HT-29 (cell line): ENCODE measurements around the gene ZFAND5. TPM values are rescaled to one million over a fixed set of nuclear protein-coding genes. Genes with fewer than 3 reads are reported as not detected.

Experiments used
- DNase-seq: peaks from one replicate; pipeline ENCODE4 v3.0.0-alpha.2; 2015; ENCODE audit warnings: low spot score
- total RNA-seq: library from RNA; depleted of rRNA; stranded (reverse); fragments of >200 nt; shearing (Covaris generic); gene quantifications from 2 replicates; pipeline ENCODE4 v1.2.3, GENCODE V29; 2014

Gene ZFAND5
- total RNA-seq, 1 experiment from 2014 or later = 236 TPM

DNA sequence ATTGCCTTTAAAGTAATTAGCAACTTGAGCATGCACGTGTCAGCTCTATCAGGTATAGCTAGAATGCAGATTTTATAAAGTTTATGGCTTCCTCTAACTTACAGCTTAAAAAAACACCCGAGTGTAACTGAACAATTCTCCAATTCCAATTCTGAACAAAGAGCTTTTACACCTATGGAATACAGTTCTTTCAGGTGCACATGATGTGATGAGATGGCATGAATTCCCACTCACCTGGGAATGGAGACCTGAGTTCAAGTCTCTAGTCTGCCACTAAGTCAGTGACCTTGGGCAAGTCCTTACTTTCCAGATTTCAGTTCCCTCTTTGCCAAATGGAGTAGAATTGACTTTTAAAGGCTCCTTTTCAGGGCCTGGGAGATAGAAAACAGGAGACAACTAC, 1.8 kb downstream of the ZFAND5 start:
- peak; percentile 61 for DNase-seq

DNA sequence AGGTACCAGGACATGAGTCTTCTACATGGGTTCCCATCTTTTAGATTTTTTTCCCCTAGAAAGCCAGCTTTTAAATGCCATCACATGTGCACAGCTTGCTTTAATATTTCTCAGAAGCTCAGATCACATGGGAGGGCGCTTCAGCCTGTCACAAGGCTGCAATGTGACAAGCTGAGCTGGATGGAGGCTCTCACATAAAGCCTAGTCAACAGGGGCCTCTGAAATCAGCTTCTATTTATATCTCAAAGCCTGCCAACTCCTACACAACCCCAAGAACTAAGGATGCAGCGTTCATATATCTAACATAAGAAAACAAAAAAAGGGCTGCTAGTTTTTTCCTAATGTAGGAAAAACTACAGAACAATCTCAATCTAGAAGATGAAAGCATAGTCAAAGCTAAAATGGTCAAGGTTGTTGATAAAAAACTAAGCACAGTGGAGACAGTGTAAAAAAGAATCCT, 2.3 kb downstream of the ZFAND5 start:
- DNase-seq = peak; percentile 74

- peak; percentile 58 for DNase-seq
Observed at GRCh38 chr9:72362118-72362531, 2.9 kb downstream of the ZFAND5 start.

- DNase-seq = peak; percentile 20
Observed at GRCh38 chr9:72361217-72361616, 3.8 kb downstream of the ZFAND5 start.

GRCh38 chr9:72360324-72360723, 4.7 kb downstream of the ZFAND5 start:
- DNase-seq = no peak

DNA sequence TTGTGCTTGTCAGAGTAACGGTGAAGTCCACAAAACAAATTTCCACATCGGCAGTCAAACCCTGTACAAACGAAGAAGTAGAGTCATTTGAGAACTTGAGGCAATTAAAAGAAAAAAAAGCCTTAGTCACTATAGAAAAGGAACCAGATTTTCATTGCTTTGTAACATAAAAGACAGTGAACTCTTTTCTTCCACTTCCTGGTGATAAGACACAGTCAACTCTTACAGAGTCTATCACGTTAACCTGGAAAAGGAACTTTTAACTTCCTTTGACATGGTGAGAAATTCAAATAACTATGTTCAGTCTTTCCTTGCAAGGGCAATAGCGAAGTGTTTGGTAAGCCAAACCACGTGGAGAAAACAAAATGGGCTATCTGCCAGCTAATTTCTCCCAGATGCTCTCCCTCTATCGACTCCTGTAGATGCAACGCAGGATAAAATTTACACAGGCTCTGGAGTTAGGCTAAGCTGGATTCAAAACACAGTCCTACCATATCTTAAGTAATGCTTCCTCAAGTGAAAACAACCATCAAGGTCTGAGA, 8.9 kb downstream of the ZFAND5 start:
- peak; percentile 19 for DNase-seq

- no peak for DNase-seq
Observed at GRCh38 chr9:72355153-72355552, 9.9 kb downstream of the ZFAND5 start.

DNA sequence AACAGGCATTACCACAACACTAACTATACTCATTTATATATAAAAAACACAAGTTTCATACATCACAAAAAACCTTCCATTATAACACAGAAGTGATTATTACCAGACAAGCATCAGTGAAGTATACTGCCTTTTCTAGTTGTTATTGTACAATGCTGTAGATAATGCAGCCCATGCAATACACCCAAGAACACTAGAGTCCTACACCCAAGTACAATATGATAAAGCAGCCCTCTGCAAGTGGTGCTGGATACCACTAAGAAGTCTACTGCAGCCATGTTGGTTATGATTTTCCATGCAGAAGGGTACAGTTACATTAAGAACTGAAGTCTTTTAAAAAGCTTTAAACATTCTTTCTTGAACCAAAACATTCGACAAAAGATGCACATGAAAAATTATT, 10.3 kb downstream of the ZFAND5 start:
- no peak for DNase-seq

DNA sequence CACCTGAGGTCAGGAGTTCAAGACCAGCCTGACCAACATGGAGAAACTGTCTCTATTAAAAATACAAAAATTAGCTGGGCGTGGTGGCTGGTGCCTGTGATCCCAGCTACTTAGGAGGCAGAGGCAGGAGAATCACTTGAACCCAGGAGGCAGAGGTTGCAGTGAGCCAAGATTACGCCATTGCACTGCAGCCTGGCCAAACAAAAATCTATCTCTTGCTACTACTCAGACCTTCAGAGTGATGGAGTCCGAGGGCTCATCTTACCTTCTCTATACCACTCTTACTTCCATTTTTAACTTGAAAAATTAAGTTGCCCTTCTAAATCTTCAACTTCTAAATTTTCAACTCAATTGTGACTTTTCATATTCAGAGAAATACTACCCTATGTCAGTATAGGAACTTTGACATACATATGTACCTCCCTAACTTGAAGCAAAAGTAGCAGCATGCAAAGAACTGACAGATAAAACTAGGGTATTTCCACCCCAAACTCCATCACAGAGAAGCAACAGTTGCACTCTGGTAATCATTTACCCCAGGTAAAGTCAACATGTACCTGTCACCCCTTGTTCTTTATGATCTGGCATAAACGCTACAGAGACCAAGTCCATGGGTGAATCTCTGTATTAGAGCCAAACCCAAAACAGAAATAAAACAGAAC, 11.4 kb downstream of the ZFAND5 start:
- peak; percentile 21 for DNase-seq

GRCh38 chr9:72352911-72353388, 12.1 kb downstream of the ZFAND5 start:
- DNase-seq = peak; percentile 36

GRCh38 chr9:72351538-72352453, 13.2 kb downstream of the ZFAND5 start:
- DNase-seq = peak; percentile 16

- no peak for DNase-seq
Observed at GRCh38 chr9:72349911-72350310, 15.1 kb downstream of the ZFAND5 start.

DNA sequence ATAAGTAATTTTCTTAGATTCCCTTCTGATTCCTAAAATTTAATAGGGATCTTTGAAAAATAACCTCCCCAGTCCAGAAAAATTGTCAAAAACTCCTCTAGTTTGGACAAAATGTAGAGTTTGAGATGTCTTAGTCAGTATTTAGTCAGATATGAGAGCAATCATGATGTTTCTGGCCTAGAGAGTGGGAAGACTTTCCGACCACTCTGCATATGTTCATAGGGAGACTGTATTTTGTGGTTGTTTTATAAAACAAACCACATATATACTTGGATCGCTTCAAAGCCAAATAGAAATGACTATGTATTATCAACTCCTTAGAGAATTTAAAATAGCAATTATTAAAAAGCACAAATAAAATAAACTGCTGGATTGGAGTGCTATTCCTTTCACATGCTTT, 15.8 kb downstream of the ZFAND5 start:
- no peak for DNase-seq

GRCh38 chr9:72346333-72346732, 18.7 kb downstream of the ZFAND5 start:
- no peak for DNase-seq

DNA sequence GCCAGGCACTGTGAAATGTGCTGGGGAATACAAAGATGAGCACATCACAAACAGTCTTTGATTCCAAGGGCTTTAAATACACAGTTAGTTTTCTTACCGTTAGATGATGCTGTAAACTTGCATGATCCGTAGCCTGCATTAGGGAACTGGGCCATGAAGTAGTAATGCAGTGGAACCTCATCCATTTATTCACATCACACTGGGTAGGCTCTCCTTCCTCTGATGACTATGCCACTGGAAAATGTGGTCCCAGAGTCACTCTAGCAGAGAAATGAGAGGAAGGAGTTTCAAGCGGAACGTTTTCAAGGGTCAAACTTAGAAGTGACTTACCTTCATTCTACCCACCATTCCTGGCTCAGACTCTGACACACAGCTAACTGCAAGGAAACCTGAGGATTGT, 26.4 kb downstream of the ZFAND5 start:
- DNase-seq = no peak

DNA sequence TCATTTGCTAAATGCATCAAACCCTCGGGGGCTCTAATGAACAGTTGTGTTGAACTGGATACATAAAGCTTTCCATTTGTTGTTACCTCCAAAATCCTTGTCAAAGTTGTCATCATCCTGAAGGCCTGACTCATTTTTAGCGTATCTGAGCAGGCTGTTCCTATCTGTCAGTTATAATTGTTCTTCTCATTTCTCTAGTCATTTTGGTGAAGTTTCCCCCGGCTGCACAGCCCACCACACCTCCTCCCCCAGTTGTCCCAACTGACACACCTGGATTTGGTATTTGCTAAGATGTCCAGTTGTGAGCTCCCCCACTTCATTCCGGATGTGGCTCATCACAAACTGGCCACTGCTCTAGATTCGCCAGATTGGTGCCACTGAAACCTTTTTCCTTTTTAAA, 27.7 kb downstream of the ZFAND5 start:
- no peak for DNase-seq

- no peak for DNase-seq
Observed at GRCh38 chr9:72334658-72335337, 30.2 kb downstream of the ZFAND5 start.

- no peak for DNase-seq
Observed at GRCh38 chr9:72333709-72334108, 31.3 kb downstream of the ZFAND5 start.

DNA sequence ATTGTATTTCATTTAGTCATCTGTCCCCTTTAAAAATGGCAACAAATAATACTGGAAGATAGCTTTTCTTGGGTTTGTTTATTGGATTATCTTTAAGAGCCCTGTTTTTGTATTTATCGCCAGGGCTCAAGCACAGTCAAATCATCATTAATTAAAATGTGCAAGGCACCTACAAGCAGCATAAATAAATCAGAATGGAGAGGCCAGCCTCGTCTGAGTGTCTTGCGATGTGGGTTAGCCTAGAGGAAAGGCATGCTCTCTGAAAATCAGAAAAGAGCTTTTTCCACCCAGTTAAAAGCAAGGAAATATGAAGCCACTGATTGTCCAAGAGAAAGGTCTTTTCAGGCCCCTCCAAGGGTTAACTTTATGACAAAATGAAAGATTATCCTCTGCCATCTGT, 31.8 kb downstream of the ZFAND5 start:
- DNase-seq = no peak

DNA sequence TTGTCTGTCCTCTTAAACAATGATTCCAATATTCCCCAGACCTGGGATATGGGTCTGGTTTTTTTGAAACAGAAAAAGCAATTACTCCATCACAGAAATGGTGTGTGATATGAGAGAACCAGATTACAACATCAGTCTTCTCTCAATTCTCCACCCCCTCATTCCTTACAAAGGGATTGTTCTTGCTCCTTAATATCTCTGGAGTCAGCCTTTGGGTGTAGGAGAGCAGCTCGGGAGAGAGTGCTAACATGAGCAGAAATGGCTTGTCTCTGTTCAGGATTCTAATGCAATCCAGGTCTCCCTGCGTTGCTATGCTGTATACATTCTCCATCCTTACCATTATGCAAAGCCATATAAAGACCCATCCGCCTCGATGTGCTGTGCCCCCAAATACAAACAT, 32.7 kb downstream of the ZFAND5 start:
- no peak for DNase-seq

DNA sequence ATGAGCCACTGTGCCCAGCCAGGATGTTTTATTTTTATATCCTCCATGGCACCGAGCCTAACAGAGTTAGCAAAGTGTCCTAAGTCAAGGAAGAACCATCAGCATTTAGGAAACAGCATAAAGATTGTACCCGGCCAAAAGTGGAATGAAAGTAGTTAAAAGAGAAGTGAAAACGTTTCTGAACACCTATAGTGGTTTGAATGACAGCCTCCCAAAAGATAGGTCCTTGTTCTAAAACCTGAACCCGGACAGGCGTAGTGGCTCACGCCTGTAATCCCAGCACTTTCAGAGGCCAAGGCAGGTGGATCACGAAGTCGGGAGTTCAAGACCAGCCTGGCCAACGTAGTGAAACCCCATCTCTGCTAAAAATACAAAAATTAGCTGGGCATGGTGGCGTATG, 37.4 kb downstream of the ZFAND5 start:
- DNase-seq = no peak

- no peak for DNase-seq
Observed at GRCh38 chr9:72326641-72327040, 38.4 kb downstream of the ZFAND5 start.
